ENCODE measurements around the gene DR1. TPM values are rescaled to one million over a fixed set of nuclear protein-coding genes. Genes with fewer than 3 reads are reported as not detected.
A peak's percentile ranks its signal among the peaks of the same experiment; 100 is the strongest.

Gene DR1
- total RNA-seq, 6 experiments from 2014 or later, result 15.7 to 26.7 (median 17.7) TPM

DNA sequence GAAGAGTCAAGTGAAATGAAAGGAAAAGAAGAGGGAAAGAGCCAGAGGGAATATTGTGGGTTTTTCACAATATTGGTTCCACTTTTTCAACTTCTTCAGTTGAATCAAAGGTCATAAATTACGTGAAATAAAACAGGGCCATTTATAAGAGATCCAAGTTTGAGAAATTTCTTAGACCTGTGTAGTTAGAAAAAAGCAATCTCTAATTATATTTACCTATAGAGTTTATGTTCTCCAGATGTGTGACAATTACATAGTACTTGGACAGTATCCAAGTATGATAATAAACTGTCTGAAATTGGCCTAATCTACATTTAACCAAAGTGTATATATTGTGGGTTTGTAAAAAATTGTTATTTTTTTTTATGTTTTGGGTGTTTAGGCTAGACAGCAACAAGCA lies 14.4 kb downstream of the DR1 start:
- Histone ChIP-seq H3K27ac (no peak overlapping the region), H3K36me3 (peaks cover 0 to 12% (median 2%) of the 10 kb centered on the region in 4 donors), H3K9me3 (no peaks in the 10 kb centered on the region), H3K27me3 (no peaks in the 10 kb centered on the region), H3K4me1 (no peaks in the 10 kb centered on the region), H3K4me3 (no peak overlapping the region)
- DNase-seq (no peak), ATAC-seq (no peak)
- no peak for TF ChIP-seq POLR2A (IDR thresholded peaks at IDR 0.05)
- intact Hi-C loops (cut with DNase I), result no loop called here
- 87% methylated on average over 1 of the region's 1 CpG for WGBS (ENCODE audit: insufficient coverage, low coverage, low lambda C conversion rate, missing lambda C conversion rate)

DNA sequence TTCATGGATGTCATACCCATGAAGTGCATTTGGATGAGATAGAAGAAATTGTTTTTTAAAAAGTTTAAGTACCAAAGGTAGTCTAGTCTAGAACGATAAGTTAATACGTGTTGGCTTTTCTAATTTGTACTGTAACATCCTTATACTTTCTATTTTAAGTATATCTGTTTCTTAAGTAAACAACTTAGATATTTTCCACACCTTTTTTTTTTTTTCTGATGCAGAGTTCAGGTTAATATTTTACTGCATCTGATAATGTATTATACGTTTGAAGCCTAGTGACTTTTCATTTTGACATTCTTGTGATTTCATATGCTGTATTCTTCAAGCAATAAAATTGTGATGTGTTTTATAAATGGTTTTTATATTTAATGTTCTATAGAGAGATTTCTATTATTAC lies 16.5 kb downstream of the DR1 start:
- 54% methylated on average over 3 of the region's 3 CpGs for WGBS (ENCODE audit: insufficient coverage, low coverage, low lambda C conversion rate, missing lambda C conversion rate)

DNA sequence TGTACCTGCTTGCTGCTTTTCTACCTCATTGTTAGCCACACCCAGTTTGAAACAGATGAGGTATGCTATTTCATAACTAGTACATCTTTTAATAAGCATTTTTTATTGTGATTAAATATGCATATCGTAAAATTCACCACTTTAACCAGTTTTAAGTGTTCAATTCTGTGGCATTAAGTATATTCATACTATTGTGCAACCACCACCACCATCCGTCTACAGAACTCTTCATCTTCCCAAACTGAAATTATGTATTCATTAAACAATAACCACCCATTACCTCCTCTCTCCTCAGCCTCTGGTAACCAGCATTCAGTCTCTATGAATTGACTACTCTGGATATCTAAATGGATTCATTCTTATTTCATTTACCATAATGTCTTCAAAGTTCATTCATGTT lies 20.1 kb downstream of the DR1 start:
- no peak overlapping the region for H3K4me3 ChIP-seq
- intact Hi-C loops (cut with DNase I), result no loop called here
- peaks cover 0 to 3% (median 1%) of the 10 kb centered on the region in 4 donors for H3K36me3 ChIP-seq
- no peaks in the 10 kb centered on the region for H3K27me3 ChIP-seq
- H3K4me1 ChIP-seq, result no peaks in the 10 kb centered on the region
- TF ChIP-seq POLR2A (IDR thresholded peaks at IDR 0.05), result no peak
- TF ChIP-seq, protein P1, sequence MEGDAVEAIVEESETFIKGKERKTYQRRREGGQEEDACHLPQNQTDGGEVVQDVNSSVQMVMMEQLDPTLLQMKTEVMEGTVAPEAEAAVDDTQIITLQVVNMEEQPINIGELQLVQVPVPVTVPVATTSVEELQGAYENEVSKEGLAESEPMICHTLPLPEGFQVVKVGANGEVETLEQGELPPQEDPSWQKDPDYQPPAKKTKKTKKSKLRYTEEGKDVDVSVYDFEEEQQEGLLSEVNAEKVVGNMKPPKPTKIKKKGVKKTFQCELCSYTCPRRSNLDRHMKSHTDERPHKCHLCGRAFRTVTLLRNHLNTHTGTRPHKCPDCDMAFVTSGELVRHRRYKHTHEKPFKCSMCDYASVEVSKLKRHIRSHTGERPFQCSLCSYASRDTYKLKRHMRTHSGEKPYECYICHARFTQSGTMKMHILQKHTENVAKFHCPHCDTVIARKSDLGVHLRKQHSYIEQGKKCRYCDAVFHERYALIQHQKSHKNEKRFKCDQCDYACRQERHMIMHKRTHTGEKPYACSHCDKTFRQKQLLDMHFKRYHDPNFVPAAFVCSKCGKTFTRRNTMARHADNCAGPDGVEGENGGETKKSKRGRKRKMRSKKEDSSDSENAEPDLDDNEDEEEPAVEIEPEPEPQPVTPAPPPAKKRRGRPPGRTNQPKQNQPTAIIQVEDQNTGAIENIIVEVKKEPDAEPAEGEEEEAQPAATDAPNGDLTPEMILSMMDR (IDR thresholded peaks at IDR 0.05), result no peak
- WGBS (ENCODE audit: insufficient coverage, low coverage, low lambda C conversion rate, missing lambda C conversion rate), result 91% methylated on average over 2 of the region's 2 CpGs
- no peaks in the 10 kb centered on the region for H3K9me3 ChIP-seq
- no peak overlapping the region for H3K27ac ChIP-seq
- DNase-seq (no peak), ATAC-seq (no peak)

More for the DNA sequence above, 16.5 kb downstream of the DR1 start:
- Histone ChIP-seq H3K4me3 (no peak overlapping the region), H3K4me1 (no peaks in the 10 kb centered on the region), H3K27me3 (no peaks in the 10 kb centered on the region), H3K36me3 (peaks cover 0 to 3% (median 0%) of the 10 kb centered on the region in 4 donors), H3K9me3 (no peaks in the 10 kb centered on the region), H3K27ac (no peak overlapping the region)
- TF ChIP-seq, protein P1 (IDR thresholded peaks at IDR 0.05), result no peak
- no peak for TF ChIP-seq POLR2A (IDR thresholded peaks at IDR 0.05)
- intact Hi-C loops (cut with DNase I), result no loop called here
- DNase-seq (no peak), ATAC-seq (no peak)

DNA sequence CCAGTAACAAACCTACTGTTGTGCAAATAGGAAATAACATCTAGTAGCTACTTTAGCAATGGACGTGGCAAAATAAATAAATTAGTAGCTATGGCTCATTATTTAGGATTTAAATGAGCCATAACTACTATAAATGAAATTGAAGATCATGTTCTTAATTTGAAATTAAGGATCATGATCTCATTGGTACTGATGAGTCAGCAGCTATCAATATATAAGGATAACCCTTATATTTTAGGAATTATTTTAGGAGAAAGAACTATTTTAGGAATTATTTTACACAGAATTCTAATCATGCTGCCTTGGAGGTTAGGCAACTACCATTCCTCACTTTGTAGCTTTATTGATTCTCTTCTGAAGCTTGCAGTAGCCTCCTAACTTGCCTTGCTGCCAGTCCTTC lies 24.0 kb downstream of the DR1 start:
- TF ChIP-seq, protein P1 (IDR thresholded peaks at IDR 0.05), result no peak
- no peak for TF ChIP-seq POLR2A (IDR thresholded peaks at IDR 0.05)
- no peak for ATAC-seq
- intact Hi-C loops (cut with DNase I), result no loop called here
- peaks cover 0 to 3% (median 0%) of the 10 kb centered on the region in 4 donors for H3K36me3 ChIP-seq
- H3K27me3 ChIP-seq, result no peaks in the 10 kb centered on the region
- H3K27ac ChIP-seq, result no peak overlapping the region
- WGBS (ENCODE audit: insufficient coverage, low coverage, low lambda C conversion rate, missing lambda C conversion rate), result 78% methylated on average over 1 of the region's 1 CpG
- no peak for DNase-seq
- no peaks in the 10 kb centered on the region for H3K9me3 ChIP-seq
- no peak overlapping the region for H3K4me3 ChIP-seq
- H3K4me1 ChIP-seq, result no peaks in the 10 kb centered on the region

DNA sequence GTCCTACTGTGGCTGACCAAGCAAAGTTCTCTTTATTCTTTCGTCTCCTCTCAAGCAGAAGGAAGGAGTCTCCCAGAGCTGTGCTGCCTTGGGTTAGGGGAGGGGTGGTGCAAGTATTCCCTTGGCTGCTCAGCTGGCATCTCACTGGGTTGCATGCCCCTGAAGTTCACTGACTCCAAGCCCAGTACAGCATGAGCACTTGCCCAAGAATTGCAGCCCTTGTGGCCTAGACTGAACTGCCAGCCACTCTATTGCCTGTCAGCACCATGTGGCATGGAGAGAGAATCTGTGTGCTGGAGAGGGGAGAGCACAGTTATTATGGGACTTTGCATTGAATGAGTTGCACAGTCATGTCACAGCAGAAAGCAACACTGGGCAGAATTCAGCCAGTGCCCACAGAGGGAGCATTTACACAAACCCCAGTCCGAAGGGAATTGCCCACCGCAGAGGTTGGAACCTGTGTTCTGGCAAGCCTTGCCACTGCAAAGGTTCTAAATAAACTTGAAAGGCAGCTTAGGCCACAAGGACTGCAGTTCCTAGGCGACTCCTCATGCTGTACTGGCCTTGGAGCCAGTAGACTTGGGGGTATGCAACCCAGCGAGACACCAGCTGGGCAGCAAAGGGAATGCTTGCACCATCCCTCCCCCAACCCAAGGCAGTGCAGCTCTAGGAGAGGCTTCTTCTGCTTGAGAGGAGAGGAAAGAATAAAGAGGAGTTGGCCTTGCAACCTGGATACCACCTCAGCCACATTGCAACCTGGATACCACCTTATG lies 28.8 kb downstream of the DR1 start:
- ATAC-seq, result peak in 1 of 4 donors; percentile 12
- Histone ChIP-seq H3K4me1 (no peaks in the 10 kb centered on the region), H3K9me3 (no peaks in the 10 kb centered on the region), H3K36me3 (no peaks in the 10 kb centered on the region), H3K27ac (no peak overlapping the region), H3K27me3 (no peaks in the 10 kb centered on the region), H3K4me3 (no peak overlapping the region)
- 100% methylated on average over 2 of the region's 5 CpGs for WGBS (ENCODE audit: insufficient coverage, low coverage, low lambda C conversion rate, missing lambda C conversion rate)
- intact Hi-C loops (cut with DNase I), result no loop called here
- no peak for DNase-seq
- no peak for TF ChIP-seq POLR2A (IDR thresholded peaks at IDR 0.05)
- TF ChIP-seq, protein P1 (IDR thresholded peaks at IDR 0.05), result no peak

Measured in right lobe of liver (tissue), 6 donors.